H1 (cell line): ENCODE measurements around the gene CPA4. TPM values are rescaled to one million over a fixed set of nuclear protein-coding genes. Genes with fewer than 3 reads are reported as not detected.

ENCODE experiments used
- CTCF ChIA-PET: fragments of 300-600 bp; sonication (Branson Sonifier 250); formaldehyde crosslinking; loops from one replicate; lab custom pipeline; 2021; ENCODE audit not compliant: partially characterized antibody; lab: Charles Lee
- POLR2A ChIA-PET: fragments of 300-600 bp; sonication (Branson Sonifier 250); formaldehyde crosslinking; loops from one replicate; lab custom pipeline; 2021; ENCODE audit warnings: inconsistent platforms; ENCODE audit not compliant: partially characterized antibody; lab: Charles Lee
- DNase-seq, 2 experiments: peaks; one replicate each; pipeline versions ENCODE4 v3.0.0 to v3.0.0-alpha.2; 2010 to 2022; ENCODE audit warnings: low spot score in 2 of 2, low read depth in 1 of 2, mixed read lengths in 1 of 2
- FAIRE-seq: peaks from 2 replicates; lab custom pipeline; 2011; peaks lifted over from hg19 to GRCh38; lab: Jason Lieb, UNC
- H2AFZ ChIP-seq: 2 replicates; pipeline ENCODE4 v1.8.1; 2012; ENCODE audit warnings: low read length, inconsistent platforms
- H2AK5ac ChIP-seq: 2 replicates; pipeline ENCODE4 v1.6.1; 2013; ENCODE audit warnings: low read depth, low read length
- H2BK120ac ChIP-seq: replicated peaks from 2 replicates; pipeline ENCODE3; 2013; ENCODE audit warnings: low read depth, low read length, inconsistent platforms
- H2BK12ac ChIP-seq: 2 replicates; pipeline ENCODE4 v1.6.1; 2013; ENCODE audit warnings: low read depth, low read length
- H2BK15ac ChIP-seq: 2 replicates; pipeline ENCODE4 v1.6.1; 2013; ENCODE audit warnings: low read length
- H2BK20ac ChIP-seq: 2 replicates; pipeline ENCODE4 v1.6.1; 2013; ENCODE audit warnings: low read length
- H2BK5ac ChIP-seq: 2 replicates; pipeline ENCODE4 v1.6.1; 2013; ENCODE audit warnings: low read depth, low read length
- H3K14ac ChIP-seq: 2 replicates; pipeline ENCODE4 v1.6.1; 2013; ENCODE audit warnings: inconsistent platforms; ENCODE audit not compliant: insufficient read length
- H3K18ac ChIP-seq: 2 replicates; pipeline ENCODE4 v1.6.1; 2013; ENCODE audit warnings: low read length; ENCODE audit errors: extremely low read depth
- H3K23ac ChIP-seq: 2 replicates; pipeline ENCODE4 v1.6.1; 2013; ENCODE audit warnings: inconsistent platforms; ENCODE audit not compliant: insufficient read length
- H3K23me2 ChIP-seq: 2 replicates; pipeline ENCODE4 v1.6.1; 2013; ENCODE audit warnings: low read depth, low read length
- H3K27ac ChIP-seq: 2 replicates; pipeline ENCODE4 v1.6.1; 2011; ENCODE audit warnings: low read depth, low read length, inconsistent platforms
- H3K27me3 ChIP-seq, 4 experiments: replicated peaks in 1 of 4; 1 replicate in 1 of 4; 2 replicates in 3 of 4; pipeline versions ENCODE4 v1.6.1 to v1.8.1; 2011 to 2013; ENCODE audit warnings: low read length in 3 of 4, mild to moderate bottlenecking in 3 of 4, inconsistent platforms in 2 of 4, mixed read lengths in 2 of 4, moderate library complexity in 1 of 4; ENCODE audit not compliant: control insufficient read depth in 3 of 4, insufficient read depth in 3 of 4; ENCODE audit errors: extremely low read depth in 1 of 4
- H3K36me3 ChIP-seq, 4 experiments: 2 replicates each; pipeline versions ENCODE4 v1.6.1 to v1.8.1; 2011 to 2013; ENCODE audit warnings: mild to moderate bottlenecking in 4 of 4, low read length in 3 of 4, moderate library complexity in 2 of 4, control low read depth in 1 of 4, inconsistent platforms in 1 of 4; ENCODE audit not compliant: insufficient read depth in 4 of 4, control insufficient read depth in 2 of 4
- H3K4ac ChIP-seq: replicated peaks from 2 replicates; pipeline ENCODE3; 2013; ENCODE audit warnings: low read length, low read depth, mixed read lengths, inconsistent platforms; ENCODE audit not compliant: insufficient read length
- H3K4me1 ChIP-seq, 4 experiments: replicated peaks in 1 of 4; 1 replicate in 1 of 4; 2 replicates in 3 of 4; pipeline versions ENCODE4 v1.6.1 to v1.8.1; 2011 to 2013; ENCODE audit warnings: low read length in 3 of 4, inconsistent platforms in 2 of 4, mixed read lengths in 1 of 4; ENCODE audit not compliant: insufficient read depth in 4 of 4, control insufficient read depth in 3 of 4
- H3K4me2 ChIP-seq, 2 experiments: 2 replicates each; pipeline versions ENCODE4 v1.6.1 to v1.8.1; 2011 to 2013; ENCODE audit warnings: low read depth in 2 of 2, low read length in 2 of 2, control low read depth in 1 of 2, inconsistent platforms in 1 of 2, mild to moderate bottlenecking in 1 of 2; ENCODE audit not compliant: insufficient read depth in 1 of 2
- H3K4me3 ChIP-seq, 4 experiments: fragments of 200-600, 300-600 bp in 1 of 4; sonication (generic), shearing (Covaris generic), sonication (Bioruptor Twin) in 1 of 4; 2 replicates each; pipeline versions ENCODE4 v1.5.1 to v1.8.1; 2011 to 2016; ENCODE audit warnings: low read length in 4 of 4, low read depth in 3 of 4, control low read depth in 2 of 4, inconsistent platforms in 2 of 4, mild to moderate bottlenecking in 2 of 4, mixed read lengths in 1 of 4, moderate library complexity in 1 of 4; ENCODE audit not compliant: insufficient read depth in 2 of 4; ENCODE audit errors: extremely low read depth in 1 of 4
- H3K56ac ChIP-seq: replicated peaks from 2 replicates; pipeline ENCODE3; 2013; ENCODE audit warnings: low read depth, mild to moderate bottlenecking, mixed read lengths, low read length, inconsistent platforms; ENCODE audit not compliant: insufficient read length
- H3K79me1 ChIP-seq: 2 replicates; pipeline ENCODE4 v1.6.1; 2013; ENCODE audit warnings: low read depth, low read length, control low read depth
- H3K79me2 ChIP-seq, 2 experiments: 2 replicates each; pipeline versions ENCODE4 v1.6.1 to v1.8.1; 2012 to 2013; ENCODE audit warnings: low read length in 2 of 2, mild to moderate bottlenecking in 2 of 2, inconsistent platforms in 1 of 2; ENCODE audit not compliant: insufficient read depth in 2 of 2, control insufficient read depth in 1 of 2
- H3K9ac ChIP-seq, 4 experiments: replicated peaks in 1 of 4; 1 replicate in 1 of 4; 2 replicates in 3 of 4; pipeline versions ENCODE4 v1.6.1 to v1.8.1; 2011 to 2013; ENCODE audit warnings: low read depth in 3 of 4, low read length in 3 of 4, control low read depth in 2 of 4, mild to moderate bottlenecking in 2 of 4, moderate library complexity in 2 of 4, inconsistent platforms in 1 of 4; ENCODE audit errors: extremely low read depth in 1 of 4
- H3K9me3 ChIP-seq, 2 experiments: 2 replicates each; pipeline versions ENCODE4 v1.6.1 to v1.8.1; 2012 to 2013; ENCODE audit warnings: mild to moderate bottlenecking in 2 of 2, moderate library complexity in 2 of 2, control low read depth in 1 of 2, inconsistent platforms in 1 of 2, low read depth in 1 of 2, low read length in 1 of 2, mixed read lengths in 1 of 2; ENCODE audit not compliant: insufficient read depth in 2 of 2
- H4K20me1 ChIP-seq, 2 experiments: replicated peaks in 1 of 2; 2 replicates each; pipeline versions ENCODE3 to v1.8.1; 2011 to 2013; ENCODE audit warnings: inconsistent platforms in 2 of 2, low read length in 2 of 2, mild to moderate bottlenecking in 1 of 2; ENCODE audit not compliant: insufficient read depth in 2 of 2, control insufficient read depth in 1 of 2
- H4K5ac ChIP-seq: 2 replicates; pipeline ENCODE4 v1.6.1; 2013; ENCODE audit warnings: low read length, low read depth, mixed read lengths, inconsistent platforms; ENCODE audit not compliant: insufficient read length
- H4K8ac ChIP-seq: 2 replicates; pipeline ENCODE4 v1.8.0; 2013; ENCODE audit warnings: mild to moderate bottlenecking, moderate library complexity, low read length, inconsistent platforms; ENCODE audit not compliant: insufficient read depth; ENCODE audit errors: extremely low read depth
- H4K91ac ChIP-seq: replicated peaks from 2 replicates; pipeline ENCODE3; 2013; ENCODE audit warnings: low read length, mixed read lengths, inconsistent platforms; ENCODE audit not compliant: insufficient read length
- BCL11A ChIP-seq, 2 experiments: IDR thresholded peaks; one replicate each; pipeline ENCODE4 v1.6.1; 2011; ENCODE audit warnings: low read depth in 2 of 2, low read length in 2 of 2, mild to moderate bottlenecking in 2 of 2
- CBX8 ChIP-seq: fragments of 300-800, 300-1000 bp; sonication (generic); IDR thresholded peaks from 2 replicates; pipeline ENCODE4 v1.7.1; 2016; ENCODE audit warnings: low read depth, low read length, borderline replicate concordance
- KDM1A ChIP-seq: fragments of 200-600, 300-600 bp; sonication (generic); IDR thresholded peaks from 2 replicates; pipeline ENCODE4 v1.7.1; 2016; ENCODE audit warnings: mild to moderate bottlenecking, low read length, borderline replicate concordance
- POU5F1 ChIP-seq: IDR thresholded peaks from 2 replicates; pipeline ENCODE4 v1.6.1; 2011; ENCODE audit warnings: low read depth, mild to moderate bottlenecking, low read length, moderate library complexity
- USF2 ChIP-seq: IDR thresholded peaks from 2 replicates; pipeline ENCODE4 v1.6.1; 2011; ENCODE audit warnings: low read length, improper control_type of control experiment
- WGBS, 2 experiments: shearing (Covaris generic) in 1 of 2; methylation state at CpG; one replicate each; pipeline versions ENCODE4 v1.1.6 to v1.1.7; 2013 to 2015; ENCODE audit warnings: low lambda C conversion rate in 2 of 2, mixed read lengths in 2 of 2, inconsistent platforms in 1 of 2, low coverage in 1 of 2, missing lambda C conversion rate in 1 of 2; ENCODE audit not compliant: insufficient replicate concordance in 2 of 2, insufficient coverage in 1 of 2, insufficient read length in 1 of 2; ENCODE audit errors: extremely low coverage in 1 of 2, missing lambda C conversion rate in 1 of 2; 5-methylcytosine and 5-hydroxymethylcytosine counted together
- polyA plus RNA-seq, 7 experiments: library from polyadenylated mRNA; depleted of rRNA in 3 of 7; stranded (reverse) in 5 of 7; unstranded in 2 of 7; fragments of >200 nt in 5 of 7; fragments of 200-250 nt in 2 of 7; gene quantifications; 1 replicate in 5 of 7; 2 replicates in 1 of 7; 4 replicates in 1 of 7; pipeline versions ENCODE4 v1.2.1 to v1.2.3, GENCODE V29; 2011 to 2013; ENCODE audit warnings: missing spikeins in 2 of 7, mixed read lengths in 2 of 7
- total RNA-seq: library from RNA; stranded (reverse); fragmentation: NEBNext Ultra II Directional; extraction: Animal tissue kit (Norgen Biotek cat#: 25700); gene quantifications from 2 replicates; pipeline ENCODE4 v1.2.1, GENCODE V29; 2021

CPA4 gene
- total and polyA plus RNA-seq, 2 of the 8 experiments (the other 6 are each of a cell fraction or from before 2014, with no cell fraction given), result 0.03 TPM; not detected in 1

GRCh38 chr7:130288168-130288567 lies 4.8 kb upstream of the CPA4 start:
- no peak overlapping the region for H3K56ac ChIP-seq
- POLR2A ChIA-PET, result interaction anchor here (1.2 kb wide), 1 partner anchor 199 kb away, joined by 4 read pairs; no protein-coding TSS in a partner anchor
- no peak overlapping the region for H2BK120ac ChIP-seq
- H3K36me3 ChIP-seq, result no peaks in the 10 kb centered on the region
- H3K79me2 ChIP-seq, result no peaks in the 10 kb centered on the region
- no peak overlapping the region for H4K5ac ChIP-seq
- H3K9me3 ChIP-seq, result 0 out of 4 replicates have a peak, but pooled peaks cover 0 to 2% of the 10 kb centered on the region in 2 experiments
- H2AK5ac ChIP-seq, result no peak overlapping the region
- no peak overlapping the region for H2BK12ac ChIP-seq
- H3K4me2 ChIP-seq, result no peak overlapping the region
- no peaks in the 10 kb centered on the region for H3K4me1 ChIP-seq
- H4K8ac ChIP-seq, result no peak overlapping the region
- no peak overlapping the region for H2BK5ac ChIP-seq
- 92% methylated on average over 4 of the region's 4 CpGs; no CpG with 5 or more reads in 1 of the 2 experiments for WGBS, 2 experiments
- no peak overlapping the region for H2BK15ac ChIP-seq
- H3K23ac ChIP-seq, result no peak overlapping the region
- no peak overlapping the region for H3K18ac ChIP-seq
- no peak overlapping the region for H2BK20ac ChIP-seq
- H3K23me2 ChIP-seq, result peaks cover 1% of the 10 kb centered on the region; the same call in 1 of the 2 replicates
- no peaks in the 10 kb centered on the region for H4K20me1 ChIP-seq
- no peak overlapping the region for H3K9ac ChIP-seq
- no peaks in the 10 kb centered on the region for H3K27me3 ChIP-seq
- no peak overlapping the region for H3K4ac ChIP-seq
- H4K91ac ChIP-seq, result no peak overlapping the region
- no peak for TF ChIP-seq USF2
- TF ChIP-seq KDM1A, result 0 out of 2 replicates have a peak, but pooled peaks have one; percentile 9
- no peak for TF ChIP-seq BCL11A (IDR thresholded peaks at IDR 0.05; ENCODE audit: low read depth in 2 of 2, low read length in 2 of 2)
- TF ChIP-seq CBX8, result no peak
- TF ChIP-seq POU5F1, result no peak
- CTCF ChIA-PET, result interaction anchor here (0.9 kb wide), 1 partner anchor 15 kb away, joined by 3 read pairs; no protein-coding TSS in a partner anchor
- H3K14ac ChIP-seq, result no peak overlapping the region
- no peak overlapping the region for H3K4me3 ChIP-seq
- FAIRE-seq (no peak), DNase-seq (no peak)
- no peaks in the 10 kb centered on the region for H3K79me1 ChIP-seq
- H3K27ac ChIP-seq, result no peak overlapping the region
- no peak overlapping the region for H2AFZ ChIP-seq
